Body of pancreas (tissue), 4 donors: ENCODE results near the gene POU2F2. TPM values are rescaled to one million over a fixed set of nuclear protein-coding genes. Genes with fewer than 3 reads are reported as not detected.
A peak's percentile ranks its signal among the peaks of the same experiment; 100 is the strongest.

ENCODE experiments used
- ATAC-seq: fragments of 150-250 bp; one replicate; pipeline ENCODE4 v1.9.1; 2016
- DNase-seq, 4 donors: peaks; one replicate each; pipeline ENCODE4 v3.0.0-alpha.2; 2019
- H3K27ac ChIP-seq, 4 donors: fragments of 200-600 bp; sonication (generic); 1 replicate in 3 of 4; 2 replicates in 1 of 4; pipeline versions ENCODE4 v1.5.1 to v1.6.1; 2016 to 2019; ENCODE audit warnings: mild to moderate bottlenecking in 1 of 4, mixed read lengths in 1 of 4, moderate library complexity in 1 of 4
- H3K27me3 ChIP-seq, 2 donors: fragments of 200-600 bp; sonication (generic); one replicate each; pipeline ENCODE4 v1.6.0; 2016; ENCODE audit warnings: mild to moderate bottlenecking in 1 of 2
- H3K36me3 ChIP-seq, 2 donors: fragments of 200-600 bp; sonication (generic); replicated peaks in 1 of 2; 2 replicates each; pipeline ENCODE4 v1.5.1; 2016; ENCODE audit warnings: low read depth in 2 of 2; ENCODE audit not compliant: insufficient read depth in 1 of 2
- H3K4me1 ChIP-seq: fragments of 200-600 bp; sonication (generic); one replicate; pipeline ENCODE4 v1.6.0; 2016
- H3K4me3 ChIP-seq, 2 donors: fragments of 200-600 bp; sonication (generic); 1 replicate in 1 of 2; 2 replicates in 1 of 2; pipeline ENCODE4 v1.5.1; 2016 to 2019
- H3K9me3 ChIP-seq, 3 donors: fragments of 200-600 bp; sonication (generic); 1 replicate in 2 of 3; 2 replicates in 1 of 3; pipeline ENCODE4 v1.5.1; 2016
- POLR2A ChIP-seq, 3 donors: fragments of 450-650 bp; IDR thresholded peaks; one replicate each; pipeline ENCODE4 v1.6.1; 2016; ENCODE audit warnings: antibody characterized with exemption in 3 of 3, mild to moderate bottlenecking in 2 of 3
- WGBS, 2 donors: methylation state at CpG; one replicate each; pipeline ENCODE4 v1.1.5; 2017; 5-methylcytosine and 5-hydroxymethylcytosine counted together
- intact Hi-C: fragments of 100-400 bp; cut with DNase I; formaldehyde crosslinking; loops from one replicate; pipeline ENCODE4 v1.15.1; 2023
- total RNA-seq, 2 donors: library from RNA; depleted of rRNA; stranded (reverse); fragments of >200 nt; gene quantifications; one replicate each; pipeline ENCODE4 v1.1.0, GENCODE V29; 2016
- TF ChIP-seq, protein P1 (sequence below), 7 experiments: fragments of 450-650 bp in 4 of 7; fragments of 200-600 bp in 3 of 7; sonication (generic) in 3 of 7; IDR thresholded peaks; one replicate each; pipeline ENCODE4 v1.5.1; 2016 to 2019; ENCODE audit warnings: antibody characterized with exemption in 7 of 7

The POU2F2 gene
- total RNA-seq, 2 donors from 2014 or later, result under 0.01 to 1.6 TPM

DNA sequence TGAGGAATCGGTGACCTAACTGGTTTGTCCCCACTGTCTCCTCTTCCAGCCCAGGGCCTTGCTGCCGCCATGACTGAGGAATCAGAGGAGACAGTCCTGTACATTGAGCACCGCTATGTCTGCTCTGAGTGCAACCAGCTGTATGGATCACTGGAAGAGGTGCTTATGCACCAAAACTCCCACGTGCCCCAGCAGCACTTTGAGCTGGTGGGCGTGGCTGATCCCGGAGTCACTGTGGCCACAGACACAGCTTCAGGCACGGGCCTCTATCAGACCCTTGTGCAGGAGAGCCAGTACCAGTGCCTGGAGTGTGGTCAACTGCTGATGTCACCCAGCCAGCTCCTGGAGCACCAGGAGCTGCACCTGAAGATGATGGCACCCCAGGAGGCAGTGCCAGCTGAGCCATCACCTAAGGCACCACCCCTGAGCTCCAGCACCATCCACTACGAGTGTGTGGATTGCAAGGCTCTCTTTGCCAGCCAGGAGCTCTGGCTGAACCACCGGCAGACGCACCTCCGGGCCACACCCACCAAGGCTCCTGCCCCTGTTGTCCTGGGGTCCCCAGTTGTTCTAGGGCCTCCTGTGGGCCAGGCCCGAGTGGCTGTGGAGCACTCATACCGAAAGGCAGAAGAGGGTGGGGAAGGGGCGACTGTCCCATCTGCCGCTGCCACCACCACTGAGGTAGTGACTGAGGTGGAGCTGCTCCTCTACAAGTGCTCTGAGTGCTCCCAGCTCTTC, 53.5 kb downstream of the POU2F2 start:
- DNase-seq, result no peak
- Histone ChIP-seq H3K27ac (no peak overlapping the region), H3K36me3 (peaks cover 19 to 22% of the 10 kb centered on the region in 2 donors), H3K4me1 (peaks cover 33% of the 10 kb centered on the region), H3K27me3 (no peaks in the 10 kb centered on the region), H3K4me3 (no peak overlapping the region), H3K9me3 (no peaks in the 10 kb centered on the region)
- WGBS, 2 donors, result 60 to 73% methylated on average over 8 to 15 of the region's 15 CpGs
- intact Hi-C loops, result no loop called here
- no peak for ATAC-seq
- no peak for TF ChIP-seq POLR2A (IDR thresholded peaks at IDR 0.05)
- TF ChIP-seq, protein P1, sequence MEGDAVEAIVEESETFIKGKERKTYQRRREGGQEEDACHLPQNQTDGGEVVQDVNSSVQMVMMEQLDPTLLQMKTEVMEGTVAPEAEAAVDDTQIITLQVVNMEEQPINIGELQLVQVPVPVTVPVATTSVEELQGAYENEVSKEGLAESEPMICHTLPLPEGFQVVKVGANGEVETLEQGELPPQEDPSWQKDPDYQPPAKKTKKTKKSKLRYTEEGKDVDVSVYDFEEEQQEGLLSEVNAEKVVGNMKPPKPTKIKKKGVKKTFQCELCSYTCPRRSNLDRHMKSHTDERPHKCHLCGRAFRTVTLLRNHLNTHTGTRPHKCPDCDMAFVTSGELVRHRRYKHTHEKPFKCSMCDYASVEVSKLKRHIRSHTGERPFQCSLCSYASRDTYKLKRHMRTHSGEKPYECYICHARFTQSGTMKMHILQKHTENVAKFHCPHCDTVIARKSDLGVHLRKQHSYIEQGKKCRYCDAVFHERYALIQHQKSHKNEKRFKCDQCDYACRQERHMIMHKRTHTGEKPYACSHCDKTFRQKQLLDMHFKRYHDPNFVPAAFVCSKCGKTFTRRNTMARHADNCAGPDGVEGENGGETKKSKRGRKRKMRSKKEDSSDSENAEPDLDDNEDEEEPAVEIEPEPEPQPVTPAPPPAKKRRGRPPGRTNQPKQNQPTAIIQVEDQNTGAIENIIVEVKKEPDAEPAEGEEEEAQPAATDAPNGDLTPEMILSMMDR (IDR thresholded peaks at IDR 0.05), result no peak

DNA sequence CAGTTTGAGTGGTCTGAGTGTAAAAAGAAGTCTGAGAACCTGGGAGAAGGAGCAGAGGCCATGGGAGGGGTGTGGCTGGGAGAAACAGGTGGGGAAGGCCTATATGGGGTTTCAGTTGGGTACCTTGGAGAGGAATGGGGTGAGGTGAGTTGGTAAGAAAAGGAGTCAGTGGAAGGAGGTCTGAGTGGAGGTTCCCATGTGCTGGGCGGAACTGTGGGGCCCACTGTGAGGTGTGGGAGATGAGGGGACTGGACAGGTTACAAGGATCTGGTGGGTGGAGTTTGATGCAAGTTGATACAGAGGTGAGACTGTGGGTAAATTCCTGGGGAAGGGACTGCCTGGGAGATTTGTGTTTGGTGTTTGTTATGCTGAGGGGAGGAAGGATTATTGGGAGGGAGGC, 54.2 kb downstream of the POU2F2 start:
- intact Hi-C loops, result no loop called here
- WGBS, 2 donors, result 84 to 92% methylated on average over 1 of the region's 1 CpG
- H3K4me3 ChIP-seq, result no peak overlapping the region
- TF ChIP-seq, protein P1 (IDR thresholded peaks at IDR 0.05), result no peak
- no peak for TF ChIP-seq POLR2A (IDR thresholded peaks at IDR 0.05)
- H3K9me3 ChIP-seq, result no peaks in the 10 kb centered on the region
- DNase-seq (no peak), ATAC-seq (no peak)
- no peak overlapping the region for H3K27ac ChIP-seq
- H3K36me3 ChIP-seq, result peaks cover 19 to 22% of the 10 kb centered on the region in 2 donors
- H3K27me3 ChIP-seq, result no peaks in the 10 kb centered on the region
- H3K4me1 ChIP-seq, result peaks cover 33% of the 10 kb centered on the region

DNA sequence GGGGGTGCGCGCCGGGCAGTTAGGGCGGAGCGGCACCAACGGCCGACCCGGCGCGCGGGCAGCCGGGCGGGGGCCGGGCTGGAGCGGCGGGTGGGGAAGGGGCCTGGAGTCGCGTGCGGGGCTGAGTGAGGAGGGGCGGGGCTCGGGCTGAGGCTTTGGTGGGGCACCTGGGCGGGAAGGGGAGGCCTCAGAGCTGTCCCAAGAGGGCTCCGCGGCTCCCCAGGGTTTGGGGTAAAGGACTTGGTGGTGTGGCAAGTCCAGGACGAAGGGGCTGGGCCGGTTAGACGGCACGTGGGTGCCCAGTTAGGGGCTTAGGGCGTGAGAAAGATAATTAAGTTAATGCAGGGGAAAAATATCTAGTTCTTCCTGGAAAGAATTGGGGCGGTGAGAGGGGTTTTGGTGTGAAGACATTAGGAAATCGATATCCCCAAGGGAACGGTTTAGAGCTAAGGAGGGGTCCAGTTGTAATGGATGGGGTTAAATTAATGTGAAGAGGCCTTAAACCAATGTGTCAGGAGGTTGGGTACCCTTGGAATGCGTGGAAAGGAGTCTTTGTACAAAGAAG, 55.8 kb downstream of the POU2F2 start:
- Histone ChIP-seq H3K9me3 (no peaks in the 10 kb centered on the region), H3K27ac (peak overlapping the region; percentile 74 to 99 (median 96)), H3K4me3 (peak overlapping the region; percentile 16 to 79), H3K4me1 (peaks cover 25% of the 10 kb centered on the region), H3K27me3 (no peaks in the 10 kb centered on the region), H3K36me3 (peaks cover 19% of the 10 kb centered on the region in 2 donors)
- intact Hi-C loops, result no loop called here
- ATAC-seq (no peak), DNase-seq (no peak)
- 0 to 1% methylated on average over 11 to 20 of the region's 33 CpGs for WGBS, 2 donors
- TF ChIP-seq, protein P1 (IDR thresholded peaks at IDR 0.05), result no peak
- no peak for TF ChIP-seq POLR2A (IDR thresholded peaks at IDR 0.05)

DNA sequence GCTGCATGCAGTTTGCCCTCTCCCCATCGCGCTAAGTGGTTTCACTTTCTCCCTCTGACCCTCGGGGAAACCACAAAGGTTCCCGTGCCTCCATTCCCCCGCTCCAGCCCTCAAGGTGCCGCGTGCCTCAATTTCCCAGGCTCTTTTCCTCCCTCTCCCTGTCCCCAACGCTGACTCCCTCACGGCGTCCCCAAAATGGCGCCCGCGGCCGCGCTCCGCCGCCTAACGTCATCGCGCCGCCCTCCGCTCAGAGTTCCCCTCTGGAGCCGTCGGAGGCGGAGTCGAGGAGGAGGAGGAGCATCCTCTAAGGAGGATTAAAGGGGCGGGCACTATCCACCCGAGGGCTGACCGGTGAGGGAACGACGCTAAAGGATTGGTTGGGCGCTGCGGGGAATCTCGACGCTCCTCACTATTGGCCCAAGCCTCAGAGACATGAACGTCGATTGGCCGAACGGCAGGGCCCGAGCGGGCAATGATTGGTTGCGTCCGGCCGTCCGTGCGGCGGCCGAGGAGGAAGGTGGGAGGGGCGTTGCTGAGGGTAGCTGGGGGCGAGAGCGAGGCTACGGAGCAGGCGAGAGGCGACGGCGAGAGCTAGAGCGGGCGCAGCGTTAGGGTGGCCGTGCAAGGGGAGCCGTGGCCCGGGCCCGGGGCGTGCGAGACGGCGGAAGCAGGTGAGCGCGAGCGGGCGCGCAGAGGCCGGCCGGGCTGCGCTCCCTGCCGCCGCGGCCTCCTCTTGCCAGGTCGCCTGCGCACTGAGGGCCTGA, 56.4 kb downstream of the POU2F2 start, which contains the start of gene ZNF574:
Gene ZNF574 (plus strand): TSS at position 551 of the 764 bp plus-strand sequence. CDS start 2,441 bp downstream, outside the sequence.
- ATAC-seq (peak; percentile 98), DNase-seq (peak; percentile 99)
- Histone ChIP-seq H3K27me3 (no peaks in the 10 kb centered on the region), H3K9me3 (no peaks in the 10 kb centered on the region), H3K4me3 (peak within 1 kb of the TSS; percentile 29 to 79), H3K36me3 (peaks cover 15 to 16% of the 10 kb centered on the region in 2 donors), H3K4me1 (peaks cover 19% of the 10 kb centered on the region), H3K27ac (peak within 1 kb of the TSS; percentile 88 to 99 (median 96))
- peak; percentile 83 to 97 (median 95) for TF ChIP-seq POLR2A (IDR thresholded peaks at IDR 0.05)
- TF ChIP-seq, protein P1 (IDR thresholded peaks at IDR 0.05), result no peak
- 0 to 1% methylated on average over 41 to 80 of the region's 80 CpGs for WGBS, 2 donors
- intact Hi-C loops, result no loop called here
